Activated T-cell treated with anti-CD3 and anti-CD28 coated beads, Interleukin-2, amount 50 U/mL, for 24 hours (primary cell): ENCODE measurements around the gene PPP6R2.

Experiments
- DNase-seq: peaks from one replicate; pipeline ENCODE4 v3.0.0-alpha.2; 2020
- H3K27ac Mint-ChIP-seq: 2 replicates; pipeline ENCODE4 v1.8.0; 2020; ENCODE audit warnings: mild to moderate bottlenecking, mixed read lengths
- H3K27me3 Mint-ChIP-seq: 2 replicates; pipeline ENCODE4 v1.8.0; 2020; ENCODE audit warnings: mixed read lengths
- H3K36me3 Mint-ChIP-seq: 2 replicates; pipeline ENCODE4 v1.8.0; 2020; ENCODE audit warnings: low read depth, mixed read lengths
- H3K4me1 Mint-ChIP-seq: 2 replicates; pipeline ENCODE4 v1.8.0; 2020; ENCODE audit warnings: low read depth, mixed read lengths
- H3K4me3 Mint-ChIP-seq: 2 replicates; pipeline ENCODE4 v1.8.0; 2020; ENCODE audit warnings: mild to moderate bottlenecking, moderate library complexity, mixed read lengths
- H3K9me3 Mint-ChIP-seq: 2 replicates; pipeline ENCODE4 v1.8.0; 2020; ENCODE audit warnings: mixed read lengths

The PPP6R2 gene

DNA sequence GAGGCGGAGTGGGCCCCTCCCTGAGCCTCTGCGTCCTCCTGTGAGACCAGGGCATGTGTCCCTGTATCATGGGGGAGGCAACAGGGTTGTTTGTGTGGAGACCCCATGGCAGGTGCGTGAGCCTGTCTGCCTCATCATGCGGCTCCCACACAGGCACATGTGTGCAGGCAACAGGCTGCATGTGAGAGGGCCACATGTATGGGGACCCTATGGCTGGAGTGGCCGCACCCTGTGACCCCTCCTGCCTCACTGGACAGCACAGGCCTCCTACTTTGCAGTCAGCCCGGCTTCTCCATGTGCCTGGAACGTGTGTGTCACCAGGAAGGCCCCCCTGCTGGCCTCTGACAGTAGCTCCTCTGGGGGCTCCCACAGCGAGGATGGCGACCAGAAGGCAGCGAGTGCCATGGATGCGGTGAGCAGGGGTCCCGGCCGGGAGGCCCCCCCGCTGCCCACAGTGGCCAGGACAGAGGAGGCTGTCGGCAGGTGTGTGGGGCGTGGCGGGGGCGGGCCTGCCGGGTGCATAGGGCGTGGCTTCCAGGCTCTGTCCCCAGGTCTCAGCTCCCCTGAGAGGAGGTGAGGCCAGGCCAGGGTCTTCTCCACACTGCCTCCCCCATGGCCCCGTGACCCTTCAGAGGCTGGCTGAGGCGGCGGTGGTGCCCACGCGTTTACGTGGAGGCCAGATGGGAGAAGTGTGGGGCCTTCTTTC lies 97.6 kb downstream of the PPP6R2 start:
- no peak for DNase-seq
- Mint-ChIP-seq H3K27ac (peak overlapping the region; percentile 40), H3K27me3 (no peaks in the 10 kb centered on the region), H3K4me1 (peaks cover 19% of the 10 kb centered on the region), H3K36me3 (peaks cover 76% of the 10 kb centered on the region), H3K4me3 (no peak overlapping the region), H3K9me3 (no peaks in the 10 kb centered on the region)

DNA sequence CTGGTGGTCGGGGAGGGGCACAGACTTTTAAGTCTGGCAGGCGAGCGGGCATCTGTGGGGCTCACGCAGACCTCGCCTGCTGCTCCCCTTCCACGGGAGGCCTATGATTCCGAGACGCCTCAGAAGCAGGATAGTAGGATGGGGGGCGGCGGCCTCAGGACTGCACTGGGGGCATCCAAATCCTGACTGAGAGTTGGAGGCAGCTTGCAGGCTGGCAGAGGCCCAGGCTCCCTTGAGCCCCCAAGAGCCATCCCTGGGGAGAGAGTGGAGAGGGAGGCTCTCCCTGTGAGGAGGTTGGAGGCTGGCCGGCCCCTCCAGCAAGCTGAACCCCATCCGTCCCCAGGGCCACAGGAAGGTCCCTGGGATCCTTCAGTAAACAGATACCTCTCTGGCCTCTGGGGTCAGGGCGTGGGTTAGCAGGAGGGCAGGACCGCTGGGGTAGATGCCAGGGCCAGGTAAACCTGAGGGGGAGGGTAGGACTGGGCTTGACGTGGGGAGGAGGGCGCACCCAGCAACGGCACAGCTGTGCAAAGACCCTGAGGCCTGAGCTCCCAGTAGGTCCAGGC lies 98.4 kb downstream of the PPP6R2 start:
- Mint-ChIP-seq H3K27ac (peak overlapping the region; percentile 76), H3K4me1 (peaks cover 22% of the 10 kb centered on the region), H3K36me3 (peaks cover 76% of the 10 kb centered on the region), H3K27me3 (no peaks in the 10 kb centered on the region), H3K9me3 (no peaks in the 10 kb centered on the region), H3K4me3 (no peak overlapping the region)
- no peak for DNase-seq

DNA sequence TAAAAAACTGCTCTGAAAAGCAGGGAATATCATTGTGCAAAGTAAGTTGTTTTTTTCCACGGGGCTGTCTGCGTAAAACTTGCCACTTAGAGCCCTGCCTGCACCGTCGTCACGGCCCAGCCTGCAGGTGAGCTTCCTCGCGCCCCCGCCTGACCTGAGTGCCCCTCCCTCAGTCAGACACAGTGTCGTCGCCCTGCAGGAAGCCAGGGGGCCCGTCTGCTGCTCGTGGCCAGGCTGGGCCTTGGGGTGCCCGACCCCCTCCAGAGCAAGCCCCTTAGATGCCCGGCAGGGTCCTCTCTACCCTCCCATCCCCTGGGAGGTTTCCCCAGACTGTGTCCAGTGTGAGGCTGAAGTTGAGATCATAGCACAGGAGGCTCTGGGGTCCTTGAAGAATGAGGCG lies 100.1 kb downstream of the PPP6R2 start:
- DNase-seq: no peak
- no peaks in the 10 kb centered on the region for H3K9me3 Mint-ChIP-seq
- H3K27me3 Mint-ChIP-seq: no peaks in the 10 kb centered on the region
- no peak overlapping the region for H3K4me3 Mint-ChIP-seq
- H3K27ac Mint-ChIP-seq: peak overlapping the region; percentile 85
- H3K36me3 Mint-ChIP-seq: peaks cover 77% of the 10 kb centered on the region
- peaks cover 22% of the 10 kb centered on the region for H3K4me1 Mint-ChIP-seq

DNA sequence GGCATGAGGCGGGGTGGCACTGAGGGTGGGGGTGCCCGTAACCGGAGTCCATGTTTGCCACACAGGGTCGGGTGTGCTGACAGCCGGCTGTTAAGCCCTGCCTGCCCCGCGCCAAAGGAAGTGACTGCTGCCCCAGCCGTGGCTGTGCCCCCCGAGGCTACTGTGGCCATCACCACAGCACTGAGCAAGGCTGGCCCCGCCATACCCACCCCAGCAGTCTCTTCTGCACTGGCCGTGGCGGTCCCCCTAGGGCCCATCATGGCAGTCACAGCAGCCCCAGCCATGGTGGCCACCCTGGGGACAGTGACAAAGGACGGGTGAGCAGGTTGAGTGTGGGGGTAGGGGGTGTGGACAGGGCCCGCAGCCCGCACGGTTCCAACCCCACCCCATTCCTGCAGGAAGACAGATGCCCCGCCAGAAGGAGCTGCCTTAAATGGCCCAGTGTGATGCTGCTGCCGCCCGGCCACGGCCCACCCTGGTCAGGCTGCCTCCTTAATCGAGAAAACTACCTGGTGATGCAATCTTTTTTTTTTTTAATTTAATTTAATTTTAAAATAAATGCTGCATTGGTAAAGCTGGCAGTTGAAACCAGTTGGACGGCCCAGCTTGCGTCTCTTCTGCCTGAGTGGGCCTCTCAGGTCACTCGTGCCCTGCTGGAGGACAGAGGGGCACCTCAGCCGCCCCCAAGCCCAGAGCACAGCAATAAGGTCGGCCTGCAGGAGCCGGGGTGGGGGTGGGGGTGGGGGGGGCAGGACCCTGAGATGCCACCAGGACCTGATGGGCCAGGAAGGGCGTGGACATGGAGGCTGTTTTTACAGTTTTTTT lies 100.9 kb downstream of the PPP6R2 start:
- Mint-ChIP-seq H3K4me3 (no peak overlapping the region), H3K36me3 (peaks cover 77% of the 10 kb centered on the region), H3K27me3 (no peaks in the 10 kb centered on the region), H3K27ac (peak overlapping the region; percentile 85), H3K9me3 (no peaks in the 10 kb centered on the region), H3K4me1 (peaks cover 22% of the 10 kb centered on the region)
- DNase-seq: no peak

DNA sequence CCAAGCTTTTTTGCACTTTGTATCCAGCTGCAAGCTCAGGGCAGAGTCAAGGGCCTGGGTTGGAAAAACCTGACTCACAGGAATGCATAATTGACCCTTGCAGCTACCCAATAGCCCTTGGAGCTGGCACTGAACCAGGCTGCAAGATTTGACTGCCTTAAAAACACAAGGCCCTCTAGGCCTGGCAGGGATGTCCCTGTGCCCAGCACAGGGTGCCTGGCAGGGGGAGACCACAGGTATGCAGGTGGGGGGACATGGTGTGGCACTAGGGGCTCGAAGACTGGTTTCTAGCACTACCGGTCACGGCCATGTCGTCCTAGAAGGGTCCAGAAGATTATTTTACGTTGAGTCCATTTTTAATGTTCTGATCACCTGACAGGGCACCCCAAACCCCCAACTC lies 101.5 kb downstream of the PPP6R2 start:
- no peaks in the 10 kb centered on the region for H3K9me3 Mint-ChIP-seq
- H3K4me3 Mint-ChIP-seq: no peak overlapping the region
- peaks cover 82% of the 10 kb centered on the region for H3K36me3 Mint-ChIP-seq
- H3K4me1 Mint-ChIP-seq: peaks cover 22% of the 10 kb centered on the region
- no peaks in the 10 kb centered on the region for H3K27me3 Mint-ChIP-seq
- peak overlapping the region; percentile 90 for H3K27ac Mint-ChIP-seq
- DNase-seq: no peak

DNA sequence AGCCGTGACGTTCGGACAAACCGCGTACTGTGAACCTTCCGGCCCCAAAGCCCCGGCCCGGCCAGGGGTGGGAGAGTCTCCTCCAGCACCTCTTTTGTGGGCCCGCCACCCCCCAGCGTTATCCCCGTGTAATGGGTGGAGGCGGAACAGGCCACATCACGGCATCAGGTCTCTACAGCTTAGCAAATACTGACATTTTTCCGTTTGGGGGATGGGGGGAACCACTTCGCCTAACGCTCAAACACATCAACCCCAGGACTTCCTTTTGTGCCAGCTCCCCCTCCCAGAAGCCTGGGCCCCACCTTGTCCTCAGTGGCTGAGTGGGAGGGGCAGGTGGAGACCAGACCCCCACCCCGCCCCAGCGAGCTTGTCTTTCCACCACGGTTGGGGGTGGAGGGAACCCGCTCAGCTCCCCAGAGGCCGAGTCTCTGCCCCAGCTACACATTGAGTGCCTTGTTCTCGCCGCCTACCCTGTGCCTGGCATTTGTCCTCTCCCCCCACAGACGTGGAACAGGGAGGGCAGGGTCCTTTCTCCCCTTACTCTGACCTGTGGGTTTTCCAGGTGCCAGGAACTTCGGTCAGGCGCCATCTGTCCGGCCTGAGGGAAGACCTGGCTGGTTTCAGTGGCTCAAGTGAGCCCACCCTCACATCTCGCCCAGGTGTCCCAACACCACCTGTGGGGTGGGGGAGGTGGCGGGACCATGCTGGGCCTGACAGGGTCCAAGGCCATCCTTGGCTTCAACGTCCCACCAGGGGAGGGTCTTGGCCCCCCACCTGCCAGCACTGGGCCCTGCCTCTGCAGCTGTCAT lies 102.1 kb downstream of the PPP6R2 start:
- Mint-ChIP-seq H3K27me3 (no peaks in the 10 kb centered on the region), H3K4me1 (peaks cover 22% of the 10 kb centered on the region), H3K4me3 (no peak overlapping the region), H3K36me3 (peaks cover 80% of the 10 kb centered on the region), H3K9me3 (no peaks in the 10 kb centered on the region), H3K27ac (peak overlapping the region; percentile 90)
- DNase-seq: no peak

DNA sequence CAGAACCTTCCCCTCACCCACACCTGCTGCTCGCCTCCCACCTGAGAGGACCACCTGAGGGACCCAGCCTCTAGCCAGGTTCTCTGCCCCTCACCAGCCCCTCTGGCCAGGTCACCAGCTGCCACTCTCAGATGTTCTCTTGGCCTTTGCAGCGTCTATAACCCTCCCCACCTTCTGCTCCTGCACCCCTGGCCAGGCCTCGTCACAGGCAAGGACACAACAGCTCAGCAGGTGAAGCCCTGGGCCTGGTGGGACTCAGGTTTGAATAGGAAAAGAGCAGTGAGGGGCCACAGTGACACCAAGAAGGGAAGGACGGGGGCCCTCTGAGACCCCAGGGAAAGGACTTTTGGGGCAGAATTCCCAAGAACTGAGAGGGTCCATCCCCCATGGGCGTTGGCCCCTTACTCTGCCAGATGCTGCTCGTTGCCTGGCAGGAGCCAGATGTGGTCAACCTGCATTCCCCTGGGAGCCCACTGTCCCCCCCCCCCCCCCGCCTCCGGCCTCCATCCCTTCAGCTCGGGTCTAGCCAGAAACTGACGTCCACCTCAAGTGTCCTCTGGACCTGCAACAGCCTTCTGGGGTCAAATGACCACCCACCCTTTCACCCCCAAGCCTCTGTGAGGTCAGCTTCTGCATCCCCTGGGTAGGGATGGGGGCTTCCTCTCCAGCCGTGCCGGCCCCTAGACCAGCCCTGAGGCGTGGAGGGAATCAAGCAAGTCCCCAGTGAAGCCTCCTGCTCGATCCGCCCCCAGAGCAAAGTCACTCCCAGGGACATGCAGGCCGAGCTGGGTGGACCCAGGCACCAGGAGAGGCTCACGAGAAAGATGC lies 103.0 kb downstream of the PPP6R2 start:
- Mint-ChIP-seq H3K4me3 (no peak overlapping the region), H3K27ac (peak overlapping the region; percentile 90), H3K27me3 (no peaks in the 10 kb centered on the region), H3K36me3 (peaks cover 81% of the 10 kb centered on the region), H3K9me3 (no peaks in the 10 kb centered on the region), H3K4me1 (peaks cover 22% of the 10 kb centered on the region)
- no peak for DNase-seq

DNA sequence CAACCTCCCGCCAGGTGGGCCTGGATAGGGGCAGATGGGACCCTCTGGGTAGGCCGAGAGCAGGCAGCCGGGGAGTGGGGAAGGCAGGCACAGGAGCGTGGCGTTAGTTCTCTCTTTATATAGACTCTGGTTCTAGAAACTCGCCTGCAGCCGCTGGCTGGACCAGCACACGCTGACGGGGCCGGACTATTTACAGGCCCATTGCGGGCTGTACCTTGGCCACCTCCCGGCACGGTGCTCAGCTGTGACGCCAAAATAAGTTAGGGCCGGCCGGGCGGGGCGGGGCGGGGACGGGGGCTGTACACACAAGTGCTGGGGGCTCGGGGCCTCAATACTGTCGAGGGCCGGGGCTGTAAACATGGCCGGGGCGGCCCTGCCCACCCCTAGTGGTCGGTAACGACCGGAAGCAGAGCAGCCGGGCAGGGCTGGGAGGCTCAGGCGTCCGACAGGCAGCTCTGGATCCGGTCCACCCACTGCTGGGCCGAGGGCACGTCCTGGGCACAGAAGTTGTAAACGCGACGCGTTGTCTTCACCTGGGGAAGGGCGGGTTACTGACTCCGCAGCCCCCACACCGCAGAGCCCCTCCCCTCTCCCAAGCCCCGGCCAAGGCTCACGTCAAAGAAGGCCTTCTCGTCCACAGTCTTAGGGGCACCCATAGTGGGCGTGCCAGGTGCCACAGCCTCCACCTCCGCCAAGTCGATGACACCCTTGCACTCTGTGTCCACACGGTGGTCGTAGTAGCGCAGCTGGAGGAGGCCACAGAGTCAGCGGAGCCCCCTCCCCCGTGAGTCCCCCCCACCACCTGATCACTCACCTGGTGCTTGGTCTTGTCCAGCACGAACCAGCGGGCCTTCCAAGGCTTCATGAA lies 103.8 kb downstream of the PPP6R2 start:
- H3K4me3 Mint-ChIP-seq: no peak overlapping the region
- H3K36me3 Mint-ChIP-seq: peaks cover 81% of the 10 kb centered on the region
- H3K4me1 Mint-ChIP-seq: peaks cover 27% of the 10 kb centered on the region
- no peaks in the 10 kb centered on the region for H3K9me3 Mint-ChIP-seq
- H3K27ac Mint-ChIP-seq: peak overlapping the region; percentile 44
- DNase-seq: no peak
- H3K27me3 Mint-ChIP-seq: no peaks in the 10 kb centered on the region

DNA sequence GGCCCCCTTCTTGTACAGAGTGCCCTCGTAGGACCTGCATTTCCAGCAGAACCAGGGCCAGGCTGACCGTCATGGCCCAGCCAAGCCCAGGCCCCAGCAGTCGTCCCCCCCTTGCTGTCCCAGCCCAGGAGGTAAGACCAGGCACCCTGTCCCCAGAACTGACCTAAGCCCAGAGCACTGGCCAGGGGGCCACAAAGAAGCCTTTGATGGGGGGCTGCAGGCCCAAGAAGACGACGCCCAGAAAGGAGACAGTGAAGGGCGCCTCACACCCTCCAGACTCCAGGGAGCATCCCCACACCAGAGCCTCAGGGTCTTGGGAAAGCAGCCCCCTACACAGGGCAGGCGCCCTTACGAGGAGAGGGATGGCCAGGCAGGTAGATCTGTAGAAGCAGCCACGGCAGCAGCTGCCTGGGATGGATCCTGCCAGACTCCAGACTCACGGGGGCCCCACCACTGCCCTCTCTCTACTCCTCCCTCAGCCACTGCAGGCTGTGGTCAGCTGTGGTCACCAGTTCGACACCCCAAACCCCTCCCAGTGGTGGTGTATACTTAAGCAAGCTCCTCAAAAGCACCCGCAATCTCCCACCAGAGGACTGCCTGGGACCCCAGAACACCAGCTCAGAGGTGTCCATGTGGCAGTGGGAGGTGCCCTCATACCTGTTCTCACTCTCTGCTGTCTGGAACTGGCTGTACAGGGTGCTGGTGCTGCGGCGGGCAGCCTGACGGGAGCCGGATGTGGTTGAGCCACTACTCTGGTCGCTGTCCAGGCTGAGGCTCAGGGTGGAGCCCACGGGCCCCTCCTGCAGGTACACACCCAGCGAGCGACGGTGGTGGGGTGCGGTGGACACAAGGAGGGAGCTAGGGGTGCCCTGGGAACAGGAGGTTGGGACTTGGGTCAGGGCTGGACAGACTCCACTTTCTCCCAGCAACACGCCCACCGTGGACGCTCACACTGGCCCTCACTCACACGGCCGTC lies 104.7 kb downstream of the PPP6R2 start:
- H3K36me3 Mint-ChIP-seq: peaks cover 84% of the 10 kb centered on the region
- no peak for DNase-seq
- H3K4me1 Mint-ChIP-seq: peaks cover 29% of the 10 kb centered on the region
- H3K27me3 Mint-ChIP-seq: no peaks in the 10 kb centered on the region
- H3K9me3 Mint-ChIP-seq: no peaks in the 10 kb centered on the region
- peak overlapping the region; percentile 67 for H3K27ac Mint-ChIP-seq
- no peak overlapping the region for H3K4me3 Mint-ChIP-seq

DNA sequence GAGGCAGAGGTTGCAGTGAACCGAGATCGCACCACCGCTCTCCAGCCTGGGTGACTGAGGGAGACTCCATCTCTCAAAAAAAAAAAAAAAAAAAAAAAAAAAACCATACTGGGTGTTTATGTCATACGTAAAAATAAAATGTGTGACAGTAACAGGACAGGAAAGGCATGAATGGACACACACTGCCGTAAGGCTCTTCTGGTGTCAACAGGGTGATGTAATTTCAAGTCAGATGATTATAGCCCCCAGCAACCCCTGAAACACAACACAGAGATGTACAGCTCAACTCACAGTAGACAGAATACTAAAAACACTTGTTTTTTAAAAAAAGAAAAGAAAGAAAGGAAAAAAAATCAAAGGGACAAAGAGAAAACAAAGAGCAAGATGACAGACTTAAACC lies 109.5 kb downstream of the PPP6R2 start:
- no peaks in the 10 kb centered on the region for H3K9me3 Mint-ChIP-seq

DNA sequence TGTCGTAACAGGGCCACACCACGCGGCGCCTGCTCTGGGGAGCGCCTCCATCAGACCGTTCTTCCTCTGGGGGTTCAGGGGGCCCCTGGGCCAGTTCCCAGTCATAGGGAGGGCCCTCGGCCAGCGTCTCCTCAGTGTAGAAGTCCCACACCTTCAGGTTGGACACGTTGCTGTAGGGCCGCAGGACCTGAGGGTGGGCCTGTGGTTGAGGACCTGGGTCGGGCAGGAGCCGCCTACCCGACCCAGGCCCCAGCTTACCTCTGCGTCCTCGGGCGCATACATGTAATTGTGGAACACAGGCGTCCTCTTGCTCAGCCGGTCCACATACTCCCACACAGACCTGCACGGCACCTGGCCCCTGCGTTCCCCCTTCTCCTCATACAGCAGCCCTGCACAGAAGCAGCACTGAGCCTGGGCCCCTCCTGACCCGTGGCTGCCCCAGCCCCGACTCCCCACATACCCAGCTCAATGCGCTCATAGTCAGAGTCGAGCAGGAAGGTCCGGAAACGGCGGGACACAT lies 111.5 kb downstream of the PPP6R2 start:
- Mint-ChIP-seq H3K9me3 (no peaks in the 10 kb centered on the region), H3K27me3 (no peaks in the 10 kb centered on the region), H3K4me3 (no peak overlapping the region), H3K27ac (peak overlapping the region; percentile 82), H3K4me1 (peaks cover 22% of the 10 kb centered on the region), H3K36me3 (peaks cover 87% of the 10 kb centered on the region)
- DNase-seq: no peak

More for the DNA sequence above, 109.5 kb downstream of the PPP6R2 start:
- Mint-ChIP-seq H3K4me3 (no peak overlapping the region), H3K27ac (peak overlapping the region; percentile 82), H3K27me3 (no peaks in the 10 kb centered on the region), H3K4me1 (peaks cover 22% of the 10 kb centered on the region), H3K36me3 (peaks cover 89% of the 10 kb centered on the region)
- DNase-seq: no peak

DNA sequence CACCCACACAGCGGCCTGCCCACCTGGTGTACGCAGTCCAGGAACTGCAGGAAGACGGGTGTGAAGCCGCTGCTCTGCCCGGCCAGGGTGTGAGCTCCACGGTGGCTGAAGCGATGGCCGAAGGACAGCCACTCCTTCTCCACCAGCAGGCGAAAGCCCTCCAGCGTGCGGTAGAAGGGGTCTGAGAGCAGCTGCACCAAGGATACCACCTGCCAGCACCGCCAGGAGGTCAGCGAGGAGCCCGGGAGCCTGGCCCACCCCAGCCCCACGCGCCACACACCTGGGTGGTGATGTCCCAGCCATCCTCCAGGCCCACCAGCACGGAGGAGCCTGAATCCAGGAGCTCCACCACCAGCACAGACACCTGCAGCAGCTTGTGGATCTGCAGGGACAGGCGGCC lies 112.1 kb downstream of the PPP6R2 start:
- peak overlapping the region; percentile 37 for H3K27ac Mint-ChIP-seq
- H3K27me3 Mint-ChIP-seq: no peaks in the 10 kb centered on the region
- no peaks in the 10 kb centered on the region for H3K9me3 Mint-ChIP-seq
- H3K4me1 Mint-ChIP-seq: peaks cover 22% of the 10 kb centered on the region
- no peak overlapping the region for H3K4me3 Mint-ChIP-seq
- DNase-seq: no peak
- H3K36me3 Mint-ChIP-seq: peaks cover 89% of the 10 kb centered on the region
